Astrocyte (in vitro differentiated cells and primary cell): Measurements from ENCODE around the gene SIPA1. TPM values are rescaled to one million over a fixed set of nuclear protein-coding genes. Genes with fewer than 3 reads are reported as not detected.
A peak's percentile ranks its signal among the peaks of the same experiment; 100 is the strongest.
"Not testable (repeated sequence)": the region's sequence is repeated elsewhere in the genome, so short reads cannot be mapped to it uniquely, and the experiment has no call there.

Experiments used
- DNase-seq: peaks from one replicate; pipeline ENCODE4 v3.0.0-alpha.2; 2010; ENCODE audit warnings: low read depth
- FAIRE-seq: peaks from 2 replicates; lab custom pipeline; 2011; peaks lifted over from hg19 to GRCh38; lab: Jason Lieb, UNC
- H2AFZ ChIP-seq: 2 replicates; pipeline ENCODE4 v1.6.0; 2012; ENCODE audit warnings: low read depth, low read length, inconsistent platforms
- H3K27ac ChIP-seq: 2 replicates; pipeline ENCODE4 v1.5.1; 2011; ENCODE audit warnings: low read depth, low read length, inconsistent platforms
- H3K27me3 ChIP-seq: 2 replicates; pipeline ENCODE4 v1.6.0; 2011; ENCODE audit warnings: low read length, inconsistent platforms; ENCODE audit not compliant: insufficient read depth
- H3K36me3 ChIP-seq: 2 replicates; pipeline ENCODE4 v1.5.1; 2011; ENCODE audit warnings: low read length, inconsistent platforms; ENCODE audit not compliant: insufficient read depth
- H3K4me1 ChIP-seq: 2 replicates; pipeline ENCODE4 v1.5.1; 2011; ENCODE audit warnings: low read length, inconsistent platforms; ENCODE audit not compliant: insufficient read depth
- H3K4me2 ChIP-seq: 2 replicates; pipeline ENCODE4 v1.6.0; 2012; ENCODE audit warnings: low read length, inconsistent platforms
- H3K4me3 ChIP-seq: 2 replicates; pipeline ENCODE4 v1.5.1; 2011; ENCODE audit warnings: low read depth, mild to moderate bottlenecking, low read length, inconsistent platforms; ENCODE audit not compliant: insufficient read depth
- H3K79me2 ChIP-seq: 2 replicates; pipeline ENCODE4 v1.6.0; 2012; ENCODE audit warnings: mild to moderate bottlenecking, low read length, inconsistent platforms; ENCODE audit not compliant: insufficient read depth
- H3K9ac ChIP-seq: 2 replicates; pipeline ENCODE4 v1.6.0; 2012; ENCODE audit warnings: mild to moderate bottlenecking, low read length, inconsistent platforms
- H3K9me3 ChIP-seq: 2 replicates; pipeline ENCODE4 v1.5.1; 2012; ENCODE audit warnings: low read depth, mild to moderate bottlenecking, low read length, inconsistent platforms; ENCODE audit not compliant: insufficient read depth
- H4K20me1 ChIP-seq: 2 replicates; pipeline ENCODE4 v1.6.0; 2012; ENCODE audit warnings: low read length, inconsistent platforms; ENCODE audit not compliant: insufficient read depth
- H3K27ac Mint-ChIP-seq: one replicate; pipeline ENCODE4 v1.8.0; 2021; ENCODE audit warnings: mild to moderate bottlenecking, mixed read lengths; ENCODE audit not compliant: unreplicated experiment
- H3K27me3 Mint-ChIP-seq: one replicate; pipeline ENCODE4 v1.8.0; 2021; ENCODE audit warnings: low read depth, mixed read lengths; ENCODE audit not compliant: unreplicated experiment
- H3K36me3 Mint-ChIP-seq: one replicate; pipeline ENCODE4 v1.8.0; 2021; ENCODE audit warnings: low read depth, mixed read lengths; ENCODE audit not compliant: unreplicated experiment
- H3K4me1 Mint-ChIP-seq: one replicate; pipeline ENCODE4 v1.8.0; 2021; ENCODE audit warnings: low read depth, mixed read lengths; ENCODE audit not compliant: unreplicated experiment
- H3K4me3 Mint-ChIP-seq: one replicate; pipeline ENCODE4 v1.8.0; 2021; ENCODE audit warnings: mild to moderate bottlenecking, moderate library complexity, mixed read lengths; ENCODE audit not compliant: unreplicated experiment
- H3K9me3 Mint-ChIP-seq: one replicate; pipeline ENCODE4 v1.8.0; 2021; ENCODE audit warnings: mild to moderate bottlenecking, mixed read lengths; ENCODE audit not compliant: unreplicated experiment
- CTCF ChIP-seq: IDR thresholded peaks from 2 replicates; pipeline ENCODE4 v1.5.1; 2011; ENCODE audit warnings: low read depth, mild to moderate bottlenecking, inconsistent platforms, low read length, moderate library complexity; ENCODE audit not compliant: insufficient read depth
- EZH2 ChIP-seq: IDR thresholded peaks from 2 replicates; pipeline ENCODE4 v1.6.1; 2012; ENCODE audit warnings: mild to moderate bottlenecking, low read length, inconsistent platforms; ENCODE audit not compliant: insufficient read depth
- total RNA-seq: library from RNA; stranded (reverse); gene quantifications from 2 replicates; pipeline ENCODE4 v1.2.1, GENCODE V29; 2021

The SIPA1 gene
- total RNA-seq, 1 donor from 2014 or later: 26.7 TPM

GRCh38 chr11:65672180-65672860, 34.4 kb downstream of the SIPA1 start:
- Histone ChIP-seq H2AFZ (no peak overlapping the region), H3K36me3 (no peaks in the 10 kb centered on the region), H4K20me1 (no peaks in the 10 kb centered on the region), H3K9ac (no peak overlapping the region), H3K79me2 (no peaks in the 10 kb centered on the region), H3K9me3 (no peaks in the 10 kb centered on the region), H3K4me1 (no peaks in the 10 kb centered on the region), H3K4me3 (no peak overlapping the region), H3K4me2 (no peak overlapping the region), H3K27me3 (no peaks in the 10 kb centered on the region), H3K27ac (no peak overlapping the region)
- Mint-ChIP-seq H3K27me3 (no peaks in the 10 kb centered on the region), H3K4me1 (no peaks in the 10 kb centered on the region), H3K9me3 (no peaks in the 10 kb centered on the region), H3K4me3 (peak overlapping the region; percentile 6), H3K36me3 (no peaks in the 10 kb centered on the region), H3K27ac (no peak overlapping the region)
- FAIRE-seq: no peak
- no peak for DNase-seq
- no peak for TF ChIP-seq CTCF
- no peak for TF ChIP-seq EZH2

GRCh38 chr11:65672982-65673381, 35.1 kb downstream of the SIPA1 start:
- Histone ChIP-seq H3K79me2 (no peaks in the 10 kb centered on the region), H3K9ac (no peak overlapping the region), H3K36me3 (no peaks in the 10 kb centered on the region), H3K9me3 (no peaks in the 10 kb centered on the region), H2AFZ (no peak overlapping the region), H3K4me2 (no peak overlapping the region), H3K27ac (no peak overlapping the region), H3K4me3 (no peak overlapping the region), H3K27me3 (no peaks in the 10 kb centered on the region), H4K20me1 (no peaks in the 10 kb centered on the region), H3K4me1 (no peaks in the 10 kb centered on the region)
- Mint-ChIP-seq H3K4me3 (no peak overlapping the region), H3K9me3 (no peaks in the 10 kb centered on the region), H3K27ac (no peak overlapping the region), H3K36me3 (no peaks in the 10 kb centered on the region), H3K27me3 (no peaks in the 10 kb centered on the region), H3K4me1 (no peaks in the 10 kb centered on the region)
- TF ChIP-seq EZH2 (no peak), CTCF (no peak)
- no peak for DNase-seq
- FAIRE-seq: no peak

GRCh38 chr11:65680192-65680743, 42.4 kb downstream of the SIPA1 start:
- Mint-ChIP-seq H3K4me3 (no peak overlapping the region), H3K27me3 (peaks cover 5% of the 10 kb centered on the region), H3K9me3 (no peaks in the 10 kb centered on the region), H3K27ac (no peak overlapping the region), H3K4me1 (no peaks in the 10 kb centered on the region), H3K36me3 (no peaks in the 10 kb centered on the region)
- H3K79me2 ChIP-seq: no peaks in the 10 kb centered on the region
- no peak overlapping the region for H2AFZ ChIP-seq
- H3K27me3 ChIP-seq: peaks cover 12% of the 10 kb centered on the region
- no peaks in the 10 kb centered on the region for H3K9me3 ChIP-seq
- FAIRE-seq (no peak), DNase-seq (no peak)
- H3K4me2 ChIP-seq: no peak overlapping the region
- H3K9ac ChIP-seq: no peak overlapping the region
- TF ChIP-seq CTCF (no peak), EZH2 (no peak)
- no peak overlapping the region for H3K27ac ChIP-seq
- H3K4me1 ChIP-seq: no peaks in the 10 kb centered on the region
- H3K36me3 ChIP-seq: no peaks in the 10 kb centered on the region
- H3K4me3 ChIP-seq: no peak overlapping the region
- no peaks in the 10 kb centered on the region for H4K20me1 ChIP-seq

DNA sequence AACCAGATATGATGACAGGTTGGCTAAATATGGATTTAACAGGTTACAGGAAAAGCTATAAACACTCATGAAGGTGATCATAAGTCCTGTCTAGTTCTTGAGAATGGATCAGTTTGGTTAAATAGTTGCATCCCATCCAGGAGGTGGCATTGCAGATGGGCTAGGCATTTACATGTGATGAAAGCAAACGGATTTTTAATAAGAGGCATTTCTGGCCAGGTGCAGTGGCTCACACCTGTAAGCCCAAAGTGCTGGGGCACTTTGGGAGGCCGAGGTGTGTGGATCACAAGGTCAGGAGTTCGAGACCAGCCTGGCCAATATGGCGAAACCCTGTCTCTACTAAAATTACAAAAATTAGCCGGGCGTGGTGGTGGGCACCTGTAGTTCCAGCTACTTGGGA, 45.6 kb downstream of the SIPA1 start:
- H3K36me3 ChIP-seq, H3K9me3 ChIP-seq, H3K79me2 ChIP-seq, DNase-seq, H2AFZ ChIP-seq, H3K27ac ChIP-seq, H3K9ac ChIP-seq, FAIRE-seq, H3K4me3 Mint-ChIP-seq, H3K4me2 ChIP-seq, H3K4me1 Mint-ChIP-seq, H3K4me3 ChIP-seq, H3K27me3 Mint-ChIP-seq, H3K9me3 Mint-ChIP-seq, H3K36me3 Mint-ChIP-seq, H3K4me1 ChIP-seq, H3K27ac Mint-ChIP-seq, H4K20me1 ChIP-seq: not testable (repeated sequence)
- peaks cover 15% of the 10 kb centered on the region for H3K27me3 ChIP-seq
